NAMALWA (cell line): ENCODE data around the gene PARD3.

Experiments used
- DNase-seq: peaks from one replicate; pipeline ENCODE4 v3.0.0-alpha.2; 2015; ENCODE audit warnings: low spot score

The PARD3 gene

DNA sequence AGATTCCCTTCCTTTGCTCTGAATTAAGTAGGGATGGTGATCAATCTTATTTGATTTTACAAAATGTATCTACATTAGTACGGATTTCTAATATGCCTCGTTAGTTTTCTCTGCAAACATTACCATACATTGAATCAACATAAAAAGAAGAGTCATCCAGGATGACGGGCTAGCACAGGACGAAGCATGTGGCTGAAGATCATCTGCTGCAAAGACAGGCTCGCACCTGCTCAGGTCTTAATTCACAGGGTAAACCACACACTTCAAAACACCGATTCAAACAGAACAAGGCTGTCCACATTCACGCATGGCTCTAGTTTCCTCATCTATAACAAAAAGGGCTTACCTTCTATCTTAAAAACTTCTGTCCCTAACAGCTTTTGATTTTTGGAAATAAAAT is 323.0 kb downstream of the PARD3 start:
- DNase-seq, result peak; percentile 11

DNA sequence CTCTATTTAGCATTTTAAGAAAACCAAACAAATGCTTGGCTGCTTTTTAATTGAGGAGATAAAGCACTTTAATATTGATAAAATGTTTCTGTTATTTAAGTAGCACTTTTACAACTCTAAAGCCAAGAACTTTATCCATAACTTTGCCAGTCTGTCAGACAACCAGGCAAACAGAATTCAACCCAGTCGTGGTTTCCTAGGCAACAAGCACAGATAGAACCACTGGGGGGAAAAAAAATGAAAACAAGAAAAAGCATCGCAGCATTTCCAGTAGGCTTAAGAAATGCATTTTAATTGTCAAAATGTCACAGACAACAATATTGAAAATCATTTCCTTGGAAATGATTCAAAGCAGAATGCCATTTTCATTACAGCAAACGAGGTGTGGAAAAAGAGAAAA is 323.4 kb downstream of the PARD3 start:
- DNase-seq, result peak; percentile 5

DNA sequence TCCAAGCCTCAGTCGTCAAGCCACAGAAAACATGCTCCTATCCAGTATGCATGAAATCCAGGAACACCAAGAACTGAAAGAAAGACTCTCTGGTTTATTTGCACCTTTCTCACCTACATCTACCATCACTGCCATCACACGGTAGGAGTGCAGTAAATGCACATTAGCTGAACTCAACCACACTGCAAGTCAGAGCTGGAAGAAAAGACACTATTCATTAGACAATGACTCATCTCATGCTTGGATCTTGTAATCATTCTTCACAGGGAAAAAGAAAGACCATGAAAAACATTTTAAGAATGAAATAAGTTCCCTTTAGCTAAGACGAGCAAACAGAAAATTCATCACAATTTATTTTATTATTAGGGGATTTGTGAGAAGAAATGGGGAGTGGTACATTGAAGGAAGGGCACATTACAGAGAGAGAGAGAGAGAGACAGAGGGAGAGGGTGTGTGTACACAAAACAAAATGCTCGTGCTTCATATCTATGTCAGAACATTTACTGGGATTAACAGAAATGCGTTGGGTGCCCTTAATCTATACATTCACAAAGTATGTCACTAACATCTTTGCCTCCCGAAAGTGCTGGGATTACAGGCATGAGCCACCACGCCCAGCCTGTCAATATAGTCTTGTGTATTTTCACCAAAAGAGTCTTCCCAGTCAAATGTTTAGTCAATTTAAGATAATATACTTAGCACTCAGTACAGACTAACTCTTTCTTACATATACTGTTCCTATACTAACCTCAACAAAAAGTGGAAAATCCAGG is 324.9 kb downstream of the PARD3 start:
- DNase-seq, result no peak

DNA sequence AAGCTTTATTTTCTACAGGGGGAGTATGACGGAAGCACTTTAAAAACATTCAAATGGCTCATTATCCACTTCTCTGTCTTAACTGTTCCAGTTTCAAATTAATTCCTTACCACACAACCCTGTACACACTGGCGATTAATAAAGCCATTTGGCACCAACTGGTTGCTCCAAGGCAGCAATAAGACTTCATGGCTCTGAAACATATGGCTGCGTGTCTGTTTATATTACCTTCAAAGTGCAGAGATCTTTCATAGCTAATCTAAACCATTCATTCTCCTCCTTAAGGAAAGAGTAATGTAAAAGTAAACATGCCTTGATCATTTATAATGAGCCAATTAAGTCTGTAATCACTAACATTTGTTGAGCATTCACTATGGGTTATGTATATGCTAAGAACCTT is 325.7 kb downstream of the PARD3 start:
- DNase-seq, result no peak

DNA sequence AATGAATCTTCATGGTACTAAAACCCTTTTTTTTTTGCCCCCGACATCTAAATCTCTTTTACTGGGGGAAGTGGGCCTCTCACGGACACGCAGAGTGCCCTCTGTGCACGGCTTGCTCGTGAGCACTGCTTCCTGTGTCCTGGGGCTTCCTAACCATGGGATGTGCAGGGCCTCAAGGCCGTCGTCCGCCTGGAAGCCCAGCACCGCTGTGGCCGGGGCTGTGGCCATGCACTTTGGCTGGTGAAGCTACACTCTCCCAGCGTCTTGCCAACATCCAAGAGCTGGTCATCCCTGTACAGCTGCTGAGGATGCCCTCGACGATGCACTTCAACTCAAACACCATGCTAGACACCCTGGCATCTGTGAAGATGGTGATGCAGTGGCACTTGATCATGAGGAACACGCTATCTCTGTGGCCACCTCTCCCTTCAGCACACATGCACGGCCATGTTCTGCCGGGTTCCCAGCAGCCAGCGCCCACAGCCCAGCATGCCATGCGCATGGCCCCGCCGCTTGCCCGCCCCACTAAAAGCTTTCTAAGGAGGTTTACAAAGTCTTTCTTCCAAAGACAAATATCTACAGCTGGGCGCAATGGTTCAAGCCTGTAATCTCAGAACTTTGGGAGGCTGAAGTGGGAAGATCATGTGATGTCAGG is 326.5 kb downstream of the PARD3 start:
- no peak for DNase-seq

DNA sequence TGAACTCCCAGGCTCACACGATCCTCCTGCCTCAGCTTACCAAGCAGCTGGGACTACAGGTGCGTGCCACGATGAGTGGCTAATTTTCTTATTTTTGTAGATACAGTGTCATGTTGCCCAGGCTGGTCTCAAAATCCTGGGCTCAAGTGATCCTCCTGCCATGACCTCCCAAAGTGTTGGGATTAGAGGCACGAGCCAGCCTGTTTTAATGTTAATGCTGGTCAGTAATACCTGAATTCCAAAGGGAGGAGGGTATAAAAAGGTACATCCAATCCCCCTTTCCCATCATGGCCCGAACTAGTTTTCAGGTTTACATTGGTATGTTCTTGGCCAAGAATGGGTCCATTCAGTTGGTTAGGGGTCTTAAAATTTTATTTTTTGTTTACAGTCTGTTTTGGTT is 329.1 kb downstream of the PARD3 start:
- DNase-seq, result no peak

DNA sequence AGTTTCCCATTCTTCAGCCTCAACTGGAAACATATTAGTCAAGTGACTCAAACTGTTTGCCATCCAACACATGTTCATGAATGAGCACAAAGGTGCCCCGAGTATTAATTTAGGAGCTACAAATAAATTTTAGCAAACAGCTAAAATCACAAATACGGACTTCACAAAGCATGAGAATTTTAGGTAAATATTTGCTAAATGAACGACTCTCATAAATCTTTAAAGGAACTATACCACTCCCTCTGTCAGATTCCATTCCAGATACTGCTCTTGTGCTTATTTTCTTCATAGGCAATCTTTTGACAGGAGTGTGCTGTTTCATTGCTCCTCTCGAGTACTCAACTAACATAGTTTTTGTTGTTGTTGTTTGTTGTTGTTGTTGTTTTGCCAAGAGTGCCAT is 330.9 kb downstream of the PARD3 start:
- DNase-seq, result no peak

DNA sequence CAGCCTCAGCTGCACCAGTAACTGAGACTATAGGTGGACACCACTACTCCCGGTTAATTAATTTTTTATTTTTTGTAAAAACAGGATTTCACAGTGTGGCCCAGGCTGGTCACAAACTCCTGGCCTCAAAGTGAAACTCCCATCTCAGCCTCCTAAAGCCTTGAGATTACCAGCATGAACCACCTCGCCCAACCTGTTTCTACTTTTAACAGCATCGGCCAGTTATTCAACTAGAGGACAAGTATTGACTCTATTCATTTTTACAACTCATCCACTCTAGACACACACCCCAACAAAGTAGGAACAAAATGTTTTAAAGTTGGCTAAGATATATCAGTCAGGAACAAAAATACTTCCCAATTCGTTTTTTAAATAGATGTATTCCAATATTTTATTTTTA is 334.8 kb downstream of the PARD3 start:
- DNase-seq, result no peak

DNA sequence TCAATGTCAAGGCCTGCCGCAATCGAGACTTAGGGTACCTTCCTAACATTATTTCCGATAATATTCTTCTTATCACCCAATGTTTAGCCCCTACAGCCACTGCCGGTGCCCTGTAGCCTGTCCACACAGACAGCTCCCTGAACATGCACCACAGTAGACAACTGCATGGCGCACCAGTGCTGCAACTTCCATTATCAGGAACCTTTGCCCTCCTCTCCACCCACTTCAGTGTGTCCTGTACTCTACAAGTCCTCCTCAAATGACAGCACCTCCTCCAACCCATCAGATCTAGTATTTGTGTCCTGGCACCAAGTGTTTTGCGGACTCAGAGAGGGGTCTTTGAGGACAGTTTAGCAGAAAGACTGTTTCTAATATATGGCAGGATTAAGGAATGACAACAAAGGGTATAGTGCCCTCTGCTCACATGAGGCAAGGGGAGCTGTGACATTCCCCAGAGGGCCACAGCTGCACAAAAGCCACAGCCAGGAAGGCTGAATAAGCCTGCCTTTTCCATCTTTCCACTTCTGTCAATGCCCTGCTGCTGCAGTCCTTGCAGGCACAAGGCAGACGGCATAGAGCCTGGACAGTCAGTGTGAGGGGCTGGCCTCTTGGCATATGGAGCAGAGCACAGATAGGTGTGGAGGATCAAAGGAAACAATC is 335.4 kb downstream of the PARD3 start:
- DNase-seq, result no peak

DNA sequence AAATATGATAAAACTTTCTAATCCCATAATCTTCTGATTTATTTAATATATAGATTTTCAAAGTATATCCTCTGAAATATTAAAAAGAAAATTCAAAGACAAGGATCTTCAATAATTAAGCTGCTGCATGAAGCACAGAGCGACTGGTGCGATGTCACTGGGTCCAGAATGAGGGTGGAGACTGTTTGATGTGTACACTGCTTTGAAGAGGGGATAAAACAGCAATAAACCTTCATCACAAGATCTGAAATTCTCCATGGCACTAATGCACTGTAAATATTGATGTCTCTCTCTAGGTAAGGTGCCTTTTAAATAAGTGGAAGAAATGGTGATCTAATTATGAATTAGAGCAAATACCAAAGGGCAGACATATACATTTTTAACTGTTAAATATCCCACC is 337.8 kb downstream of the PARD3 start:
- DNase-seq, result no peak

DNA sequence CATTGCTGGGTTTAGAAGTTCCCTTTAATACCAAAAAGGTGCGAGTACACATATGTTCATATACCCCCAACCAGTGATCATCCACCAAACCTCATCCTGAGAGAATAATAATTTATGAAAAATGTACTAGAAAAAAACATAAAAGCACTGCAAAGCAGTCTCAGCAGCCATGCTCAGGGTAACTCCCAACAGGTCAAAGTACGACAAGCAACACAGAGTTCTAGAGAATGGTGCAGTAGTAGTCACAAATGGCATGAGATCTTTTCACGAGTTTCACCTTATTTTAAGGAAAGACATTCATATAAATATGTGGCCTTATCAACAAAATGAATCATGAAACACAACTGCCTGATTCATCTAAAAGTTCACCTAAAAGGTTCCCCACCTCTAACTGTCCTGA is 338.5 kb downstream of the PARD3 start:
- DNase-seq, result no peak

DNA sequence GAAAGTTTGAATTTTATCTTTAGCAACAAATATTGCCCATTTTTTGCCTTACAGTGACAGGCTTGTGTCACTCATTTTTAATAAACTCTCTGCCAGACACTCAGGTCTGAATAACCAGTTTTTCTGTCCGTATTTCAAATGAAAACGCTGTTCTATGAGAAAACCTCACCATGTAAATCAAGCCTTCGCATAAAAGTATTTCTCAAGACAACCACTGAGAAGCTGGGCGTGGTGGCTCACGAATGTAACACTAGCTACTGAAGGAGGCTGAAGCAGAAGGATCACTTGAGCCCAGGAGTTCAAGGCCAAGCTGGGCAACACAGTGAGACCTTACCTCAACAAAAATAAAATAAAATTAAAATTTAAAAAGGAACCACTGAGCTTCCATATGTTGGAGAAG is 339.3 kb downstream of the PARD3 start:
- no peak for DNase-seq

DNA sequence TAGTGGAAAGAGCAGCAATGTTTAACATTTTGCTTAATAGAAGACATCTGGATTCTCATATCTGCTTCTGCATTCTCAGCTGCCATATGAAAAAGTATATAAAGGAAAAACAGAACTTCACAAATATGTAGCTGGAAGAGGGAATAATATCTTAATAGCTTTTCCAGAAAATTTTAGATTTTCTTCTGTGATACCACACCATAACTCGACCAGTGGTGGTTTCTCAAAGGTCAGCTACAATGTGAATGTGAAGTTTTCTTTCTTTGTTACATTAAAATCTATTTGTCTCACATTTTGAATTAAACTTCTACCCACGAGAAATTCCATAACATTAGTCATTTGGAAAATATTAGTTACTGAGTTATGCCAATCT is 339.8 kb downstream of the PARD3 start:
- no peak for DNase-seq

DNA sequence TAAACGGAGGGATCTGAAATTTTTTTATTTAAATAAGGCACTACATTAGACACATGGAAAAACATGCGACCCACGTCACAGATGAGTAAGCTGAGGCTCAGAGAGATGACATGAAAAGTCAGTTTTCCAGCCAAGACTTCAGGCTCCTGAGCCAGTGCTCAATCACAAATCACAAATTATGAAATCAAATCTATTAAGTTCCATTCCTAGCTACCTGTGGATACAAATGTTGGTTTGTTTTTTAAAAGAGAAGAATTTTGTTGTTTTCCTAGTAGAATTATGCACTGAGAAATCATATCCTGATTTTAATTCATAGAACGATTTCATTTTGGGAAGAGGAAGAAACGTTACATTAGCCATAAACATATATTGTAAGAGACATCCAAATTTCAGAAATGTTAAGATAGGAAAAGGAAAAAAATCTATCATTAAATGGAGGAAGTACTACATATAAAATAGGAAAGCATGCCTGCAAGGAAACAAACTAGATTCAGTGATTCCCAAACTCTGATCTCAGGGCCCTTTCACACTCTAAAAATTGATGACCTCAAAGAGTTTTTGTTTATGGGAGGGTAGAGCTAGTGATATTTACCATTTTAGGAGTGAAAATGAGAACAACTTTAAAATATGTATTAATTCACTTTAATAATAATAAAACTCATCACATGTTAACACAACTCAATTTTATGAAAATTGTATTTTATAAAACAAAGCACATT is 340.4 kb downstream of the PARD3 start:
- no peak for DNase-seq

DNA sequence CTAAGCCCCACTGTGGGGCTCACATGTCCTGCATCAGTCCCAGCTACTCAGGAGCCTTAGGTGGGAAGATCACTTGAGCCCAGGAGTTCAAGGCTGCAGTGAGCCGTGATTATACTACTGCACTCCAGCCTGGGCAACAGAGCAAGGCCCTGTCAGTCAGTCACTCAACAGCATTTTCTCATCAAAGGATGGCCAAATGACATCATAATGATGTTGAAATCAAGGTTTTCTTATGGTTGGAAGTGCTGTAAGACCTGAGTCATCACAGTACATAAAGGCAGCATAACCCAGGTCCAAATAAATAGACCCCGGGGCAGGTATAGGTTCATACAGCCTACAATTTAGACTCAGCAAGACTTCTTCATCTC is 341.1 kb downstream of the PARD3 start:
- no peak for DNase-seq

DNA sequence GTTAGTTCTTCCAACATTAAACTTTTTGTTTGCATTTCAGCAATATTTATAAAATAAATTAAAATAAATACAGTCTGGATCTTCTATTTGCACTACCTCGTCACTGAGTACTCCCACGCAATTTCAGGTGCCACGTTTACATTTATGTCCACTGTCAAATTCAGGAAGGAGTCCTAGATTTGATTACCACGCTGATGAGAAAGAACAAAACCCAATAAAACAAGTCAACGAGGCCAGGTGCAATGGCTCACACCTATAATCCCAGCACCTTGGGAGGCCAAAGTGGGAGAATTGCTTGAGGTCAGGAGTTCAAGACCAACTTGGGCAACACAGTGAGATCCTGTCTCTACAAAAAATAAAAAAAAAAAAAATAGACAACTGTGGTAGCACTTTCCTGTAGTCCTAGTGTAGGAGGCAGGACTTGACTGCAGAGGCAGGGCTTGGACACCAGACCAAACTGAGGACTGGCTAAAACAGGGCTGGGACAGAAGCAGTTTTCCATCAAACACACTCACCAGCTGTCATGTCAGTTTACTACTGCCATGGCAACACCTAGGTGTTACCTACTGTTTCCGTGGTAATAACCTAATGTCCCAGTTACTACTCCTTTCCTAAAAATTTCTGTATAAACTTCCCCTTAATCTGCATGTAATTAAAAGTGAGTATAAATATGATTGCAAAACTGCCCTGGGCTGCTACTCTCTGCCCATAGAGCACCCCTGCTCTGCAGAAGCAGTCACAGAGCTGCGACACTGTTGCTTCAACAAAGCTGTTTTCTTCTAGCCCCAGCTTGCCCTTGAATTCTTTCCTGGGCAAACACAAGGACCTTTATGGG is 341.7 kb downstream of the PARD3 start:
- DNase-seq, result no peak

DNA sequence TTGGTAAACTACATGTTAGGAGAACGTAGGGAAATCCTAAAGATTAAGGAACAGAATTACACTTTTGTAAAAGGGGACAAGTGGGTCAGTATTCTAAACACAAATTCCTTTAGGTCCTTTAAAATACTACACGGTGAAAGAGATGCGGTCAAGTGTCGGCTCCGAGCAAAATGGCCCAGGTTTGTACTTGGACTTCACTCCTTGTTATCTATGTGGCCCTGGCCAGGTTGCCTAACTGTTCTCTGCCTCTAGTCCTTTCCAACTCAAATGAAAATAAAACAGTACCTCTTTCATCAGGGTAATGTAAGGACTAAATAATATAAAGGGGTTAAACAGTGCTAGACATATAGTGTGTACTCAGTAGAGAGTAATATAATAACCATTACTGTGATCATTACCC is 344.8 kb downstream of the PARD3 start:
- no peak for DNase-seq

DNA sequence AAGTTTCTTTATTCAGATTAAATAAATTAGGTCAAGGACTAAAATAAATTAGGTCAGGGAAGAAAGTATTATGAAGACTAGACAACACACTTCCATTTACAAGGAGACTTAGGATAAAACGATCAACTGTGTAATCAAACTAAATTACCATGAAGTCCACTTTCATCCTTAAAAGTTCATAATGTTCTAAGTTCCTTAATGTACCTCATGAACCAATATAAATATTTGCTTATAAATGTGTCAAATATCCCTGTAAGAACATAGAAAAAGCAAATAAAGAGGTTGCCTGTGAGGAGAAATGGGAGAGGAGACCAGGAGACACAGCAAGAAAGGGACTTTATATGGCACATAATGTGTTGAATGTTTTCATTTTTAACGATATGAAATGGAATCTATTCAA is 345.6 kb downstream of the PARD3 start:
- DNase-seq, result no peak

DNA sequence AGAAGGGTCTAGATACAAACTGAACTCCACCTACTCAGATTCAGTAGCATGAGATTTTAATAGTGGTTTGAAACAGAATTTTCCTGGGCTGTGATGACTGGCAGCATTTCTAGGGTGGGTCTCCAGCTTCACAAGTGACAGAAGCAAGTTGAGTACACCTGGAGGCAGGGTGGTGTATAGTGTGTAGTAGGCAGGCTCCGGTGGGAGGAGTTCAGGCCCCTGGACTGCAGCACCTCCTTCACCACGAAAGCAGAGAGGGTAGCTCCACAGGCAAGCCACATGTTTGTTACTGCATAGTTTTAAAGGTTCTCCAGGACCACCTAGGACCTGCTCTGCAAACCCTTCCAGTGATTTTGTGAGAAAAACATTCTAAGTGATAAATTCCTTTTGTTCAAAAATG is 347.2 kb downstream of the PARD3 start:
- no peak for DNase-seq

DNA sequence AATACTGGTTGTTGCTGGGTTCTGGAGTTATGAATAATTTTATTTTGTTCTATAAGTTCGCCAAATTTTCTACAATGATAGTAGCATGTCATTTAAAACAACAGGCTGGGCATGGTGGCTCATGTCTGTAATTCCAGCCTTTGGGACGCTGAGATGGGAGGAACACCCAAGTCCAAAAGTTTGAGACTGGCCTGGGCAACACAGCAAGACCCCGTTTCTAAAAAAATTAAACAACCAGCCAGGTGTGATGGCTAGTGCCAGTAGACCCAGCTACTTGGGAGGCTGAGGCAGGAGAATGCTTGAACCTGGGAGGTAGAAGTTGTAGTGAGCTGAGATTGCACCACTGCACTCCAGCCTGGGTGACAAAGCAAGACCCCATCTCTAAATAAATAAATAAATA is 347.7 kb downstream of the PARD3 start:
- no peak for DNase-seq

DNA sequence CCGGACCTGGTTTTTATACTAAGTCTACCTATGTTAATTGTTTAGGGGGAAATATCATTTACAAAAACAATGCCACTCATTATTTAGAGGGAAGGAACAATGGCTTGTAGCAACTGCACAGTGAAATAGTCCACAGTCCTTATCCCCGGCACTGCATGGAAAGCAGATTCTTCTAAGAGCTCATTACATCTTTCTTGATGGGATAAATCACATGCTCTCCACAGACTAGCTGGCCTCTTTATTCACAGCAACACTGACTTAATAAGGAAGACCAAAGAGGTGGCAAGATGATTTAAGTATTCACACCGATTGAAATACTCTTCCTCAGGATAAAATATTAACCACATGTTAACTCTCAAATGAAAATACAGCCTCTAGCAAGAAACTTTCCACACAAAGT is 349.4 kb downstream of the PARD3 start:
- DNase-seq, result no peak

DNA sequence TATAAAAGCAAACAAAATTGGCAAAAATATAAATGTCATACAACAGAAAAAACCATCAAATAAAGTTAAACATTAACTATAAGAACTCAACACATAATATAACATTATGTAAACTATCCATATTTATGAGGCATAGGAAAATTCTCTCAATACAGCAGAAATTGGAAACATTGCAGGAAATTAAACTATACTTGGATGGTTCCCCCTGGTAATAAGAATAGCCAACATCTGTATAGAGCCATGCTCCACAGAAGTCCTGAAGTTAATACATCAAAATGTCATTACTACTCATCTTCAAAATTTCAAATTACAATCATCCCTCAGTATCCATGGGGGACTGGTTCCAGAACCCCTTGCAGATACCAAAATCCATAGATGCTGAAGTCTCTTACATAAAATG is 350.5 kb downstream of the PARD3 start:
- DNase-seq, result no peak
